WERI-Rb-1 (cell line): ENCODE measurements around the gene CD79A.

Source experiments
- DNase-seq: peaks from one replicate; pipeline ENCODE4 v3.0.0-alpha.2; 2020
- H3K27ac ChIP-seq: fragments of 250-450 bp; sonication (Bioruptor Pico); 2 replicates; pipeline ENCODE4 v1.5.1; 2020; ENCODE audit warnings: mild to moderate bottlenecking, moderate library complexity
- H3K27me3 ChIP-seq: fragments of 250-450 bp; sonication (Bioruptor Pico); 2 replicates; pipeline ENCODE4 v1.5.1; 2021; ENCODE audit warnings: mild to moderate bottlenecking, low read depth, moderate library complexity; ENCODE audit not compliant: insufficient read depth, severe bottlenecking
- H3K36me3 ChIP-seq: fragments of 250-450 bp; sonication (Bioruptor Pico); 2 replicates; pipeline ENCODE4 v1.5.1; 2020; ENCODE audit warnings: mild to moderate bottlenecking, moderate library complexity
- H3K4me3 ChIP-seq: 2 replicates; pipeline ENCODE4 v1.5.1; 2011; ENCODE audit warnings: low read depth, mild to moderate bottlenecking, control low read depth, low read length
- H3K9me3 ChIP-seq: fragments of 250-450 bp; sonication (Bioruptor Pico); 2 replicates; pipeline ENCODE4 v1.5.1; 2021; ENCODE audit warnings: mild to moderate bottlenecking, moderate library complexity; ENCODE audit not compliant: severe bottlenecking
- CTCF ChIP-seq: IDR thresholded peaks from 2 replicates; pipeline ENCODE4 v1.5.1; 2011; ENCODE audit warnings: low read depth, mild to moderate bottlenecking, control low read depth, inconsistent platforms, low read length

CD79A gene

GRCh38 chr19:41926763-41927496 is 49.9 kb downstream of the CD79A start:
- no peak for TF ChIP-seq CTCF
- Histone ChIP-seq H3K27me3 (peaks cover 55% of the 10 kb centered on the region), H3K4me3 (0 out of 2 replicates have a peak overlapping the region, but pooled peaks have one; percentile 1), H3K27ac (no peak overlapping the region), H3K36me3 (no peaks in the 10 kb centered on the region), H3K9me3 (no peaks in the 10 kb centered on the region)
- DNase-seq: no peak

GRCh38 chr19:41927497-41928192 is 50.6 kb downstream of the CD79A start:
- no peaks in the 10 kb centered on the region for H3K36me3 ChIP-seq
- peak overlapping the region; percentile 44 for H3K4me3 ChIP-seq
- H3K27ac ChIP-seq: no peak overlapping the region
- no peak for DNase-seq
- TF ChIP-seq CTCF: no peak
- H3K27me3 ChIP-seq: peaks cover 54% of the 10 kb centered on the region
- no peaks in the 10 kb centered on the region for H3K9me3 ChIP-seq

- Histone ChIP-seq H3K27me3 (peaks cover 48% of the 10 kb centered on the region), H3K4me3 (peak within 1 kb of the TSS; percentile 44), H3K36me3 (no peaks in the 10 kb centered on the region), H3K27ac (no peak within 1 kb of the TSS), H3K9me3 (no peaks in the 10 kb centered on the region)
- no peak for DNase-seq
- no peak for TF ChIP-seq CTCF
Observed at GRCh38 chr19:41928221-41928683, 51.2 kb downstream of the CD79A start, which contains the start of gene ERFL. Gene ERFL (minus strand): TSS chr19:41928449. CDS start chr19:41912919, 15,530 bp downstream.

DNA sequence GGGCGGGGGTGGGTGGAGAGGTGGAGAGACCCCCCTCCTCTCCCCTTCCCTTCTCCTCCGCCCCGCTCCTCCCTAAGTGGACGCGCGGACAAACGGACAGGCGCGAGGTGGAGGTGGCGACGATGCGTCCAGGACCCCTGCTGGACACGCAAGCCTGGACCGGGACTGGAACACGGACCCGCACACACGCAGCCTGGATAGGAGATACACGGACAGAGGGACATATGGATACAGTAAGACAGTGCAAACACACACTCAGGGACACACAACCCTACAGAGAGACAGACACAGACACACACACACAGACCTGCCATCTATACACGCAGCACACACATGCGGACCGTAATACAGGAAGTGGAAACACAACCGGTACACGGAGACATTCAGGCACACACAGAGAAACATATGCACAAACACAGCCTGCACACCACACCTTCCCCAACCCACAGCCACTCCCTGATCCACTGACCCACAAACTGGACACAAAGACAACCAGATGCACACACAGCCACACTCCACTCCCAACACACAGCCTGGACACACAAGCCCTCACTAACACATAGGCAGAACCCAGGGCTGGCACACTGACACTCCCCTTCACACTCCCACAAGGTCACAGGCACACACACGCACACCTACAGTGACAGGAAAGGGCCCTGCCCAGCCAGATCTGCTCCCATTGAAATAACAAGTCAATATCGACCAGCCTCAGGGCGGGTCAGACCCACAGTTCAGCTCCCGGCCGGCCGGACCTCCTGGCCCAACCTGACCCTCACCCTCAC is 51.9 kb downstream of the CD79A start:
- Histone ChIP-seq H3K36me3 (no peaks in the 10 kb centered on the region), H3K27me3 (peaks cover 46% of the 10 kb centered on the region), H3K9me3 (no peaks in the 10 kb centered on the region), H3K27ac (no peak overlapping the region), H3K4me3 (peak overlapping the region; percentile 44)
- no peak for TF ChIP-seq CTCF
- DNase-seq: no peak

DNA sequence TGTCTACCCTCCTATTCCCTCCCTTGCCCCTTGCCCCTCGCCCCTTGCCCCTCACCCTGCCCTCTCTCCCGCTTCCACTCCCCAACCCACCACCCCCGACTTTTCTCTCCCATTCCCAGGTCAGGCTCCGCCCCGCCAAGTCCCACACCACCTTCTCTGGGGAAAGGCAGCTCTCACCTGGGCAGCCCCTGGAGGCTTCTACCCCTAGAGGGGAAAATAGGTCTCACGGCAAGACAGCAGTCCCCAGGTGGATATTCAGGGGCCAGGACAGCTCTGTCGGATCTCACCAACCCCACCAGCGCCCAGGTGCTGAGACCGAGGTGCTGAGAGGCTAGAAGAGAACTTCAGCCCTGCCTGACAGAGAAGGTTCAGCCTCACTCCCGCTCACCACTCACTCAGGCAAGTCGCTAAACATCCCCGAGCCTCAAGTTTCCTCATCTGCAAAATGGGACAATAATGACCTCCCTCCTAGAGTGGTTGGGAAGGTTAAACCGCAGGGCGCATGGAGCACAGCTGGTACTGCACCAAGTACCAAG is 52.5 kb downstream of the CD79A start:
- DNase-seq: no peak
- no peak overlapping the region for H3K27ac ChIP-seq
- H3K27me3 ChIP-seq: peaks cover 41% of the 10 kb centered on the region
- no peaks in the 10 kb centered on the region for H3K9me3 ChIP-seq
- no peak for TF ChIP-seq CTCF
- no peak overlapping the region for H3K4me3 ChIP-seq
- no peaks in the 10 kb centered on the region for H3K36me3 ChIP-seq
